ENCODE data around the gene NAGS. TPM values are rescaled to one million over a fixed set of nuclear protein-coding genes. Genes with fewer than 3 reads are reported as not detected.

Gene NAGS
- total RNA-seq, 2 donors from 2014 or later: 0.92 TPM; not detected in 1

DNA sequence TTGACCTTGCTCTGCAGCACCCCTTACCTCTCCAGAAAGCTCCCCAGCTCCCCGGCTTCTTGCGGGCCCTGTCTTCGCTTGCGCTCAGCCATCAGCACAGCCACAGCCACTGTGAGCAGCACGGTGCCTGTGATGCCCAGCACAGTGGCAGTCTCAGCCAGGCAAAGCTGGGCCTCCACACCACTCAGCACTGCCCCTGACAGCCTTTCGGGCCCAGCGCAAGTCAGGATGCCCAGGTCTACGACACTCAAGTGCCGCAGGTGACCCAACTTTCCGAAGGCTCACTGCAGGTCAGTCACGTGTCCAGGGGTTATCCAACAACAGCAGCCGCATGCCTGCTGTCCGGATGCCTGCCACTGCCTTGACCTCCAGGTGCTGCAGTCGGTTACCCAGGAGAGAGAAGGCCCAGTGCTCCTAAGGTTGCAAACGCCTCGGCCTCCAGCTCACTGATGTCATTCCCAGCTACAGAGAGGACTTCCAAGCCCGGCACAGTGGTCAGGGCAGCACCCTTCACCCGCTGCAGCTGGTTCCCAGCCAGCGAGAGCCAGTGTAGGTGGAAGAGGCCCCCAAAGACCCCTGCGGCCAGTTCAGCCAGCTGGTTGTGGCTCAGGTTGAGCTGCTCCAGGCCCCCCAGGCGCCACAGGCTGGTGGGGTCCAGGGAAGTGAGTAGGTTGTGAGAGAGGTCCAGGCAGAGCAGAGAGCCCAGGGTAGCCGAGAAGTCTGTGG, 19.3 kb downstream of the NAGS start:
- DNase-seq (ENCODE audit: low spot score): no peak
- Histone ChIP-seq H3K27me3 (replicated peaks; ENCODE audit: insufficient read depth) (no peaks in the 10 kb centered on the region), H3K4me3 (no peak overlapping the region), H3K4me1 (ENCODE audit: control insufficient read depth in 1 of 2, low read depth in 2 of 2) (no peaks in the 10 kb centered on the region), H3K9me3 (no peaks in the 10 kb centered on the region), H3K27ac (no peak overlapping the region), H3K36me3 (peaks cover 3% of the 10 kb centered on the region)
- no peak for TF ChIP-seq CTCF (IDR thresholded peaks at IDR 0.05)
- no peak for ATAC-seq (ENCODE audit: insufficient number of reproducible peaks, low FRiP score, low read depth)

DNA sequence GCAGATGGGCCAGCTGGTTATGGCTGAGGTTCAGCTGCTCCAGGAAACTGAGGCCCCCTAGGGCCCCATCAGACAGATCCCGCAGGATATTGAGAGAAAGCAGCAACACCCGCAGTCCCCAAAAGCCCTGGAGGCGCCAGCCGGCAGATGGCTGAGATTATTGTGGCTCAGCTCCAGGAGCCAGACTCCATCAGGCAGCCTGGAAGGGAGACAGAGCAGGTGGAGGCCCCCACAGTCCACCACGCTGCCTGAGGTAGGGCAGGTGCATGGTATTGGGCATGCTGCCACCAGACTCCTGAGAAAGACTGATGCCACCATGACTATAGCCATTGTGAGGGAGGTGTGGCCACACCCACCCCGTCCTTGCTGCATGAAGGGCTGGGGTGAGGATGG, 19.8 kb downstream of the NAGS start:
- DNase-seq (ENCODE audit: low spot score) (no peak), ATAC-seq (ENCODE audit: insufficient number of reproducible peaks, low FRiP score, low read depth) (no peak)
- no peaks in the 10 kb centered on the region for H3K27me3 ChIP-seq (replicated peaks; ENCODE audit: insufficient read depth)
- H3K4me3 ChIP-seq: no peak overlapping the region
- no peak for TF ChIP-seq CTCF (IDR thresholded peaks at IDR 0.05)
- H3K4me1 ChIP-seq (ENCODE audit: control insufficient read depth in 1 of 2, low read depth in 2 of 2): no peaks in the 10 kb centered on the region
- H3K27ac ChIP-seq: no peak overlapping the region
- peaks cover 3% of the 10 kb centered on the region for H3K36me3 ChIP-seq
- no peaks in the 10 kb centered on the region for H3K9me3 ChIP-seq

GRCh38 chr17:44024853-44025252, 20.4 kb downstream of the NAGS start:
- DNase-seq (ENCODE audit: low spot score) (no peak), ATAC-seq (ENCODE audit: insufficient number of reproducible peaks, low FRiP score, low read depth) (no peak)
- Histone ChIP-seq H3K36me3 (peaks cover 3% of the 10 kb centered on the region), H3K4me1 (ENCODE audit: control insufficient read depth in 1 of 2, low read depth in 2 of 2) (no peaks in the 10 kb centered on the region), H3K9me3 (no peaks in the 10 kb centered on the region), H3K4me3 (no peak overlapping the region), H3K27ac (no peak overlapping the region), H3K27me3 (replicated peaks; ENCODE audit: insufficient read depth) (no peaks in the 10 kb centered on the region)
- no peak for TF ChIP-seq CTCF (IDR thresholded peaks at IDR 0.05)

GRCh38 chr17:44029736-44030135, 25.3 kb downstream of the NAGS start:
- Histone ChIP-seq H3K36me3 (peaks cover 15% of the 10 kb centered on the region), H3K27ac (no peak overlapping the region), H3K4me1 (ENCODE audit: control insufficient read depth in 1 of 2, low read depth in 2 of 2) (no peaks in the 10 kb centered on the region), H3K27me3 (replicated peaks; ENCODE audit: insufficient read depth) (no peaks in the 10 kb centered on the region), H3K9me3 (no peaks in the 10 kb centered on the region), H3K4me3 (no peak overlapping the region)
- DNase-seq (ENCODE audit: low spot score): no peak
- ATAC-seq (ENCODE audit: insufficient number of reproducible peaks, low FRiP score, low read depth): no peak
- TF ChIP-seq CTCF (IDR thresholded peaks at IDR 0.05): no peak

DNA sequence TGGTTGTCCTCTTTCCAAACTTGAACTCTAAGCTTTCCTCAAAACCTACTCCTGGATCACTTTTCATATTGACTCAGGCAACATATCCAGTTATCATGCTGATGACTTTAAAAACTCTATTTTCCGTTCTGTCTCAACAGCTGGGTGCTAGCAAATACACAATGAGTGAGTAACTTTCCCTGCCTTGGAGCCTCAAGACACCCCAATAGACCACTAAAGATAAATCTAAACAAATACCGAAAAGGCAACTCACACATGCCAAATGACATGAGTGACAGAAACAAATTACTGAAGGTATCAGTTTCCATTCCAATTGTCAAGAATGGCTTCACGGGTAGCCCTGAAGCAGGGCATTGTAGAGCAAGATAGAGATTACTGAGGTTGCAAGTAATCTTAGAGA, 26.1 kb downstream of the NAGS start:
- Histone ChIP-seq H3K27ac (no peak overlapping the region), H3K27me3 (replicated peaks; ENCODE audit: insufficient read depth) (no peaks in the 10 kb centered on the region), H3K4me1 (ENCODE audit: control insufficient read depth in 1 of 2, low read depth in 2 of 2) (no peaks in the 10 kb centered on the region), H3K9me3 (no peaks in the 10 kb centered on the region), H3K36me3 (peaks cover 15% of the 10 kb centered on the region), H3K4me3 (no peak overlapping the region)
- ATAC-seq (ENCODE audit: insufficient number of reproducible peaks, low FRiP score, low read depth): no peak
- TF ChIP-seq CTCF (IDR thresholded peaks at IDR 0.05): no peak
- DNase-seq (ENCODE audit: low spot score): no peak
